Measurements from ENCODE around the gene MED16. TPM values are rescaled to one million over a fixed set of nuclear protein-coding genes. Genes with fewer than 3 reads are reported as not detected.
"Not testable (repeated sequence)": the region's sequence is repeated elsewhere in the genome, so short reads cannot be mapped to it uniquely, and the experiment has no call there.

Gene MED16
- polyA plus RNA-seq, 5 donors = 36.7 to 76.2 (median 51.0) TPM

DNA sequence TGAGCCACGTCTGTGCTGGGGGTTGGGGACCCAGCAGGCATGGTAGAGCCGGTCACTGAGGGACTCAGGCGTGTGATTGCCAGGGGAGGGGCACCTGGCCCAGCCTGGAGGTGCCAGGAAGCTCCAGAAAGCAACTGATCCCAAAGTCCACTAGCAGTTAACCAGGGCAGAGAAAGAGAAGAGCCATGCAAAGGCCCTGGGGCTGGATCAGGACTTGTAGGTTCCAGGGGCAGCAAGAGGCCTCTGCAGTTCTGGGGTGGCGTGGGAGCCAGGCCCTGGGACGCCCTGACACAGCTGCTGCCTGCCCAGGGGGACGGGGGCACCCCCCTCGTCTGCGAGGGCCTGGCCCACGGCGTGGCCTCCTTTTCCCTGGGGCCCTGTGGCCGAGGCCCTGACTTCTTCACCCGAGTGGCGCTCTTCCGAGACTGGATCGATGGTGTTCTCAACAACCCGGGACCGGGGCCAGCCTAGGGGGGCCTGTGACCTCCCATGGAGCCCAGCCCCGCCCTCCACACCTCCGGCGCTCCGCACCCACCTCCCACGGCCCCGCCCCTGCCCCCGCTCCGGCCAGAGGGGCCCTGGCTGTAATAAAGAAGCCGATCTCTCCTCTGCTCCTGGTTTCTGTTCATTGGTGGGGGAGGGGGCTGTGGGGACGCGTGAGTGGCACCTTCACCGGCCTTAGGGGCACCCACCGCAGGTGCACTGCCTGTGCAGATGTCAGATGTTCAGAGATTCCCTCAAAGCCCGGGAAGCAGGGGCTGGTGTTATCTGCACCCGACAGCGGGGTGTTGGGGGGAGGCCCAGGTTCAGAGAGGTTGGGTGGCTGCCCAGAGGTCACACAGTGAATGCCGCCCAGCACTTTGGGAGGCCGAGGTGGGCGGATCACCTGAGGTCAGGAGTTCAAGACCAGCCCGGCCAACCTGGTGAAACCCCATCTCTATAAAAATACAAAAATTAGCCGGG, 61.3 kb downstream of the MED16 start:
- no peak for DNase-seq

DNA sequence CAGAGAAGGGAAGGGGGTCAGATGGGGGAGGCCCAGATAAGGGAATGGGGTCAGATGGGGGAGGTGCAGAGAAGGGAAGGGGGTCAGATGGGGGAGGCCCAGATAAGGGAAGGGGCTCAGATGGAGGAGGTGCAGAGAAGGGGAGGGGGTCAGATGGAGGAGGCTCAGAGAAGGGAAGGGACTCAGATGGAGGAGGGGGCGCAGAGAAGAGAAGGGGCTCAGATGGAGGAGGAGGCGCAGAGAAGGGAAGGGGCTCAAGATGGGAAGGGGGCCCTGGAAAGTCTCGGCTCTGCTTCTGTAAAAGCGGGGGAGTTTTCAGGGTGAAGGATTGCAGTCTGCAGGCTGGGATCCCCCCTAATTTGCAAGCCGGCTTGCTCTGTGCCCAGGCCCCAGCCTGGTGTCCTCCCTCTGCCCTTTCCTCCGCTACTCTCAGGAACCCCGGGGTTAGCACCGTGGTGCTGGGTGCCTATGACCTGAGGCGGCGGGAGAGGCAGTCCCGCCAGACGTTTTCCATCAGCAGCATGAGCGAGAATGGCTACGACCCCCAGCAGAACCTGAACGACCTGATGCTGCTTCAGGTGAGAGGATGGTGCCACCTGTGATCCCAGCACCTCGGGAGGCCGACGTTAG, 63.7 kb downstream of the MED16 start:
- DNase-seq = no peak

- no peak for DNase-seq
Measured at GRCh38 chr19:827710-828321, 65.2 kb downstream of the MED16 start, which contains the start of gene AZU1. Gene AZU1, plus strand, starts transcription at chr19:827837. Its CDS starts 10 bp downstream, at chr19:827847.

- no peak for DNase-seq
Measured at GRCh38 chr19:827314-827709, 65.7 kb downstream of the MED16 start.

GRCh38 chr19:825897-826644, 66.9 kb downstream of the MED16 start:
- no peak for DNase-seq

- DNase-seq = no peak
Measured at GRCh38 chr19:824885-825284, 68.1 kb downstream of the MED16 start.

DNA sequence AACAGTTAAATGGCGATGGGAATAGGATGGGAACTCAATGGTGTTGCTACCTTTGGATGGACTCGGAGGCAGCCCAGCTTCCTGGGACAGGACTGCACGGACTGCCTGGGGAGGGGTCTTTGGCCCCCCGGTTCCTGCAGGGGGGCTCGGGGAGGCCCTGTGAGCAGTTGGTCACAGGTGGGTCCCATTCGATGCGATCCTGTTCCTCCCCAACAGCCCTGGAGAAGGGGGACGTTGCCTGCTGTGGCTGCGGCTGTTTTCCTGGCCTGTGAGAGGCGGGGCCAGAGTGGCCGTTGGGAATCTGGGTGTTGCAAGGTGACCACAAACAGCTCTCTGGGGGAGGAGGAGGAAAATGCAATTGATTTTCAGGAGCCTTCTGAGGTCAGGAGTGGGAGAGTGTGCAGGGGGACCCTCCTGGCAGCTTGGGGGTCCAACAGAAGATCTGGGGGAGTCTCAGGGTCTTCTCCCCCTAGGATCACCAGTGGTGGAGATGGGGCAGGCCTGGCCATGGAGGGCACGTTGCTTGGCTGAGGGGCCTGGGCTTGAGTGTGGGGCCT, 69.3 kb downstream of the MED16 start:
- no peak for DNase-seq

DNA sequence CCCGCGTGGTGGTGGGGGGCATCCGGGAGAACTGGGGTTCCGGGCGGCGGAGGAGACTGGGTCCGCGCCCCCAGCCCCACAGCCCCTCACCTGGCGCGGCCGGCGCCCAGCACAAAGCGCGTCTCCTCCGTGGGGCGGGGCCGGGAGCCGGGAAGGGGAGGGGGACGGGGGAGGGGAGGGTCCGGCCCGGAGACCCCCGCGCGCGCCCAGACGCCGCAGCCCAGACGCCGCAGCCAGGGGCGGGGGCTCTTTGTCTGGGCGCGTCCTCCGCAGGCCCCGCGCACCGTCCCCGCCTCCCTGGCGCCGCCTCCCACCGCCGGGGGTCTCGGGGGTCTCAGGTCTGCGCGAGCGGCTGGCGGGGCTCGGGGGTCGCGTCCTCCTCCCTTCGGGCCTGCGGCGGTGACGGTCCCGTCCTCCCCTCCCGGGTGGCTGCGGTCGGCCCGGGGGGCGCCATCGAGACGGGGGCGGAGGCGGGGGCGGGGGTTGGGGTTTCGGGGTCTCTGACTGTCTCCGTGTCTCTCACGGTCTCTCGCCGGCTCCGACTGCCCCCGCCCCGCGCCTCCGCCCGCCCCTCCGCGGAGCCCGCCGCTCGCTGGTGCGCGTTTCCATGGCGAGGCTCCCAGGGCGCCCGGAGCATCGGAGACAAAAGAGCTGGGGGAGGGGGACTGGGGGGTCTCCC, 71.0 kb downstream of the MED16 start, which contains the start of gene PLPPR3:
TSS of gene PLPPR3 (minus strand) at position 131 of the 679 bp plus-strand sequence. CDS start 396 bp downstream, outside the sequence.
- no peak for DNase-seq

- DNase-seq = no peak
Measured at GRCh38 chr19:821231-821824, 71.7 kb downstream of the MED16 start.

DNA sequence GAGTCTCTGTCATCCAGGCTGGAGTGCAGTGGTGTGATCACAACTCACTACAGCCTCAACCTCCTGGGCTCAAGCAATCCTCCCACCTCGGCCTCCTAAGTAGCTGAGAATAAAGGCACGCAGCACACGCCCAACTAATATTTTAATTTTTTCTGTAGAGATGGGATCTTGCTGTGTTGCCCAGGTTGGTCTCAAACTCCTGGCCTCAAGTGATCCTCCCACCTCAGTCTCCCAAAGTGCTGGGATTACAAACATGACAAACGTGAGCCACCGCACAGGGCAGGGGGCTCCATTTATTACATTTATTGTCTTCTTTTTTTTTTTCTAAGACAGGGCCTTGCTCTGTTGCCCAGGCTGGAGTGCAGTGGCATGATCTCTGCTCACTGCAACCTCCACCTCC, 72.8 kb downstream of the MED16 start:
- not testable (repeated sequence) for DNase-seq

Other genes starting within 250 kb of the MED16 start
- 10 to 100 TPM; 13.8 to 33.6 (median 19.8) TPM for gene RNF126, start 230.0 kb downstream of the MED16 start, polyA plus RNA-seq (ENCODE audit: insufficient read depth in 1 of 5, insufficient read length in 5 of 5, low replicate concordance in 1 of 5)
- 10 to 100 TPM in 3 of 5 donors, 1 to 10 TPM in 2; 7.0 to 17.2 (median 12.9) TPM for gene FSTL3, start 216.8 kb downstream of the MED16 start, polyA plus RNA-seq (ENCODE audit: insufficient read depth in 1 of 5, insufficient read length in 5 of 5, low replicate concordance in 1 of 5)
- under 1 TPM in 4 of 5 donors, not detected in 1; 0.14 to 0.64 (median 0.39) TPM for gene PRSS57, start 197.7 kb downstream of the MED16 start, polyA plus RNA-seq (ENCODE audit: insufficient read depth in 1 of 5, insufficient read length in 5 of 5, low replicate concordance in 1 of 5)
- gene PALM, start 184.3 kb downstream of the MED16 start, polyA plus RNA-seq (ENCODE audit: insufficient read depth in 1 of 5, insufficient read length in 5 of 5, low replicate concordance in 1 of 5) = 10 to 100 TPM; 32.5 to 62.8 (median 43.2) TPM
- gene MISP, start 142.1 kb downstream of the MED16 start, polyA plus RNA-seq (ENCODE audit: insufficient read depth in 1 of 5, insufficient read length in 5 of 5, low replicate concordance in 1 of 5) = 10 to 100 TPM in 2 of 5 donors, 1 to 10 TPM in 3; 5.7 to 17.2 (median 9.4) TPM
- gene PTBP1, start 95.7 kb downstream of the MED16 start, polyA plus RNA-seq (ENCODE audit: insufficient read depth in 1 of 5, insufficient read length in 5 of 5, low replicate concordance in 1 of 5) = 100 to 1,000 TPM; 294 to 375 (median 310) TPM
- gene PLPPR3, start 71.2 kb downstream of the MED16 start, polyA plus RNA-seq (ENCODE audit: insufficient read depth in 1 of 5, insufficient read length in 5 of 5, low replicate concordance in 1 of 5) = 10 to 100 TPM in 1 of 5 donors, 1 to 10 TPM in 4; 3.0 to 13.7 (median 7.1) TPM
- gene AZU1, start 65.3 kb downstream of the MED16 start, polyA plus RNA-seq (ENCODE audit: insufficient read depth in 1 of 5, insufficient read length in 5 of 5, low replicate concordance in 1 of 5) = 1 to 10 TPM; 1.4 to 4.4 (median 1.9) TPM
- gene PRTN3, start 52.2 kb downstream of the MED16 start, polyA plus RNA-seq (ENCODE audit: insufficient read depth in 1 of 5, insufficient read length in 5 of 5, low replicate concordance in 1 of 5) = 1 to 10 TPM; 1.4 to 3.4 (median 2.2) TPM
- 1 to 10 TPM in 2 of 5 donors, under 1 TPM in 3; 0.20 to 1.7 (median 0.75) TPM for gene ELANE, start 40.9 kb downstream of the MED16 start, polyA plus RNA-seq (ENCODE audit: insufficient read depth in 1 of 5, insufficient read length in 5 of 5, low replicate concordance in 1 of 5)
- 10 to 100 TPM in 1 of 5 donors, 1 to 10 TPM in 4; 4.7 to 31.4 (median 6.3) TPM for gene CFD, start 33.5 kb downstream of the MED16 start, polyA plus RNA-seq (ENCODE audit: insufficient read depth in 1 of 5, insufficient read length in 5 of 5, low replicate concordance in 1 of 5)
- not detected for gene RNU6-9, start 297 bp upstream of the MED16 start, polyA plus RNA-seq (ENCODE audit: insufficient read depth in 1 of 5, insufficient read length in 5 of 5, low replicate concordance in 1 of 5)
- 10 to 100 TPM; 27.5 to 61.8 (median 37.1) TPM for gene R3HDM4, start 20.0 kb upstream of the MED16 start, polyA plus RNA-seq (ENCODE audit: insufficient read depth in 1 of 5, insufficient read length in 5 of 5, low replicate concordance in 1 of 5)
- gene KISS1R, start 24.1 kb upstream of the MED16 start, polyA plus RNA-seq (ENCODE audit: insufficient read depth in 1 of 5, insufficient read length in 5 of 5, low replicate concordance in 1 of 5) = under 1 TPM in 1 of 5 donors, not detected in 4; 0.15 TPM
- gene ARID3A, start 32.8 kb upstream of the MED16 start, polyA plus RNA-seq (ENCODE audit: insufficient read depth in 1 of 5, insufficient read length in 5 of 5, low replicate concordance in 1 of 5) = 10 to 100 TPM; 17.0 to 28.0 (median 20.3) TPM
- 10 to 100 TPM; 22.3 to 47.6 (median 30.8) TPM for gene WDR18, start 91.2 kb upstream of the MED16 start, polyA plus RNA-seq (ENCODE audit: insufficient read depth in 1 of 5, insufficient read length in 5 of 5, low replicate concordance in 1 of 5)
- gene GRIN3B, start 107.2 kb upstream of the MED16 start, polyA plus RNA-seq (ENCODE audit: insufficient read depth in 1 of 5, insufficient read length in 5 of 5, low replicate concordance in 1 of 5) = 1 to 10 TPM in 2 of 5 donors, under 1 TPM in 3; 0.31 to 1.6 (median 0.69) TPM
- 100 to 1,000 TPM in 2 of 5 donors, 10 to 100 TPM in 3; 70.9 to 132 (median 98.4) TPM for gene TMEM259, start 127.9 kb upstream of the MED16 start, polyA plus RNA-seq (ENCODE audit: insufficient read depth in 1 of 5, insufficient read length in 5 of 5, low replicate concordance in 1 of 5)
- gene RNU6-2, start 128.3 kb upstream of the MED16 start, polyA plus RNA-seq (ENCODE audit: insufficient read depth in 1 of 5, insufficient read length in 5 of 5, low replicate concordance in 1 of 5) = not detected
- 100 to 1,000 TPM; 128 to 196 (median 157) TPM for gene CNN2, start 133.4 kb upstream of the MED16 start, polyA plus RNA-seq (ENCODE audit: insufficient read depth in 1 of 5, insufficient read length in 5 of 5, low replicate concordance in 1 of 5)
- gene ABCA7, start 146.9 kb upstream of the MED16 start, polyA plus RNA-seq (ENCODE audit: insufficient read depth in 1 of 5, insufficient read length in 5 of 5, low replicate concordance in 1 of 5) = 1 to 10 TPM; 2.8 to 6.1 (median 4.7) TPM
- gene ARHGAP45, start 174.0 kb upstream of the MED16 start, polyA plus RNA-seq (ENCODE audit: insufficient read depth in 1 of 5, insufficient read length in 5 of 5, low replicate concordance in 1 of 5) = 10 to 100 TPM in 3 of 5 donors, 1 to 10 TPM in 2; 7.8 to 15.8 (median 10.2) TPM
- 100 to 1,000 TPM; 107 to 191 (median 115) TPM for gene POLR2E, start 202.2 kb upstream of the MED16 start, polyA plus RNA-seq (ENCODE audit: insufficient read depth in 1 of 5, insufficient read length in 5 of 5, low replicate concordance in 1 of 5)
- 100 to 1,000 TPM; 141 to 288 (median 176) TPM for gene GPX4, start 210.8 kb upstream of the MED16 start, polyA plus RNA-seq (ENCODE audit: insufficient read depth in 1 of 5, insufficient read length in 5 of 5, low replicate concordance in 1 of 5)